Putamen (tissue), 1 donor: ENCODE data around the gene DCST1.

Experiments
- DNase-seq: peaks from one replicate; pipeline ENCODE4 v3.0.0-alpha.2; 2016; ENCODE audit warnings: low spot score

The DCST1 gene

DNA sequence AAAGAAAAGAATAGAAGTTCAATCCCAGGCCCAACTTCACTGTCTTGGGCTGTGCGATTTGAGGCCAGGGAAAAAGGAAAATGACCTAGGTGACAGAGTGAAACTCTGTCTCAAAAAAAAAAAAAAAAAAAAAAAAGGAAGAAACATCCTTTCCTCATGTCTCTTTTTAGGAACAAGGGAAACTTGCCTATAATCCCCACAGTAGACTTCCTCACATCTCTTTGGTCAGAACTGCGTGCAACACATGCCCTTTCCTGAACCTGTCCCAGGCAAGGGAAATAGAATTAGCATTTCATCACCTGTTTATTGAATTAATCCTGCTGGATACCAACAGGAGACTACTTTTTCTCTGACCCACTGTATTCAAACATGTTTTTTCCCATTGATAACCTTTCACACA, 2.3 kb downstream of the DCST1 start:
- no peak for DNase-seq

DNA sequence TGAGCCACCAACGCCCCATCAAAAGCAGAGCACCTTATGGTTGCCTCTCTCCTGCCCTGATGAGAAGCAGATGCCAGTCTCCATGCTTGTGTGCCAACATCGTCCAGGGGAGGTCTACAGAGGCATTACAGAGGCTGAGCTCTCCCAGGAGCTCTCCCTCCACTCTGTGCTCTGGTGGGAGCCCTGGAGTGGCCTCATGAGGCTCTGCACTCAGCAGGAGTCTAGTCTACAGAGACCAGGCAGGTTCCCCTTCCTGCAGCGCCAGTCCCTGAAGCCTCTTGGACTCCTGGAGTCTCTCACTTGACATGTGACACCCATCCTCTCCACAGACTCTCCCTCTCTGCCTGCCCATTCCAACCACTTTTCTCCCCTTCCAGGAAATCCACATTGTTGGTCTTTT, 3.4 kb downstream of the DCST1 start:
- DNase-seq: no peak

DNA sequence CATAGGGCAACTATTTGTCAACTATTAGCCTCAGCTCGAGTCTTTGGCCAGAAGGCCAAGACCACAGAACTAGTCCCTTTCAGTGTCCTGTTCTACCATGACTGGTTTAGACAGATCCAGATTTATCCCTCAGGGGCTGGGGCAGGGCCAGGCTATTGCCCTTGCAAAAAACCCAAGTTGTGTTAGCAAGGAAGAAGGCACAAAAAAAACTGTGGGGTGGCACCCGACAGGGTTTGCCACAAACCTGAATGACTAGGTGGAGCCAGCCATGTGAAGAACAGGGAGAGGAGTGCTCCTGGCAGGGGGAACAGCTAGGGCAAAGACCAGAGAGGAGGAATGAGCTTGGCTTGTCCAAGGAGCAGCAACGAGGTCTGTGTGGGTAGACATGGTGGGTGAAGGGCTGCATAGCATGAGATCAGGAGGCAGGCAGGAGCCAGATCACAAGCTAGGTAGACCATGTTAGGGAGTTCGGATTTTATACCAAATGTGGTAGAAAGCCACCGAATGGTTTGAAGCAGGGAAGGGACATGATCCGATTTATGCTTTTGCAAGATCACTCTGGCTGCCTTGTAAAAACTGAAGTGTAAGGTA, 4.3 kb downstream of the DCST1 start:
- no peak for DNase-seq

DNA sequence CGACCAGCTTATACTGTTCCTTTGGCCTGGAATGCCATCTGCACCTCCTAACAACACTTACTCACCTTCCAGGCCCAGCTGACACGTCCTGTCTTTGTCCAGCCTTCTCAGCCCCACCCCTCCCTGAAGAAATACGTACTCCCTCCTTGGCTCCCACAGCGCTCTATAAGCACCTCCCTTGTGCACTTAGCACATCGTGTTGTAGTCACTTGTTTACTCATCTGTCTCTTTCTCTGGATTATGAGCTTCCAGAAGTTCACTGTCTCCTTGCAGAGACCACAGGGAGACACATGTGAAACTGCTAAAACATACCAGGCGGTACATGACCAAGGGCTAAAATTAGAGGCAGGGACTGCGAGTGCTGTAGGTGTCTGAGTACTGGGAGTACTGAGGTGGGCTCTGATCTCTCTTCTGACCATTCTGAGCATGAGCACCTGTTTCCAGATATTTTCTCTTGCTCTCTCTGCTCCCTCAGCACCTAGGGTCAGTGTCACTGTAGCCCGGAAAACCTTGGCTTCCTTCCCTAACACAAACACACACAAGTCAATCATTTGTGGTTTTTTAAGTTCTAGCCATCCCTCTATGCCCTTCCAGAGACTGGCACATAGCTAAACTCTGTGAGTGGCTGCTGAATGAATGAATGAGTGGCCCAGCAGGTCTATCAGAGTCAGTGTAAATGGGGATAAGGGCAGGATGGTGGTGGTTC, 5.1 kb downstream of the DCST1 start:
- no peak for DNase-seq

DNA sequence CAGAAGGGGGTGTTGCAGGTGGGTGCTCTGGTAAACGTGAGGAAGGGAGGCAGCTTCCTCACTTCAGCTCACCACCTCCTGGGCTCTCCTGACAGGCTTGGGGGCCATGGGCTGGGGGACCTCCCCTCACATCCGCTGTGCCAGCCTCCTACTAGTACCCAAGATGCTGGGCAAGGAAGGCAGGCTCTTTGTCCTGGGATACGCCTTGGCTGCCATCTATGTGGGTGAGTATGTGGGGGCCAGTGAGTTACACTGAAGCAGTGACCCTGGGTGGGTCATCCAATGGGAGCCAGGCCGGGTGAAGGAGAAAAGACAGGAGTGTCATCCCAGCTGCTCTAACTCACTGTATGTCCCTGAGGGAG, 5.7 kb downstream of the DCST1 start:
- DNase-seq: no peak

DNA sequence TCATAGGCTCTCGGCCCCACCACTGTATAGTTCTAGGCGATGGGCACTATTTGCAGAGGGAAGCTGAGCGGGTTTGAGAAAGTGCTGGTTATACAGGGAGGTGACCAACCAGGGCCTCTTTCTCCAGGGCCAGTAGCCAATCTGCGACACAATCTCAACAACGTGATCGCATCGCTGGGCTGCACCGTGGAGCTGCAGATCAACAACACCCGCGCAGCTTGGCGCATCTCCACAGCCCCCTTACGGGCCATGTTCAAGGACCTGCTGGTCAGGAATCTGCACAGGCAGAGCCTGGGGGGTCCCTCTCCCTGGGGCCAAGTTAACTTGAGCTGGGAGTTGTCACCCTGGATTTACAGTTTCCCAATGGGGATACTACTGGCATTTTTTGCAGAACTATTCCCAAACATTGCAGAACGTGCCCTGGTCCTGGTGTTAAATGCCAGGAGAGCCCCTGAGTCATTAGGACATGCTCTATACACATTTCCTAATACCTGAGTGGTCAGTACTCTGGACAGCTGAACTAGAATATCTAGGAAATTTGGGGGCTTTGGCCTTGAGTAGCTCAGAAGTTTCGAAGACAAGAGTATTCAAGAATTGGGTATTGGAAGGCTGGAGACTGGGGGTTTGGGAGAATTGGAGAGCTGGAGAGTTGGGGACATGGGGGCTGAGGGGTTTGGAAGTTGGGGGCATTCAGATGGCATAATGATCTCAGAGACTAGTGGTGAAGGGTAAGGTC, 6.9 kb downstream of the DCST1 start:
- DNase-seq: no peak

DNA sequence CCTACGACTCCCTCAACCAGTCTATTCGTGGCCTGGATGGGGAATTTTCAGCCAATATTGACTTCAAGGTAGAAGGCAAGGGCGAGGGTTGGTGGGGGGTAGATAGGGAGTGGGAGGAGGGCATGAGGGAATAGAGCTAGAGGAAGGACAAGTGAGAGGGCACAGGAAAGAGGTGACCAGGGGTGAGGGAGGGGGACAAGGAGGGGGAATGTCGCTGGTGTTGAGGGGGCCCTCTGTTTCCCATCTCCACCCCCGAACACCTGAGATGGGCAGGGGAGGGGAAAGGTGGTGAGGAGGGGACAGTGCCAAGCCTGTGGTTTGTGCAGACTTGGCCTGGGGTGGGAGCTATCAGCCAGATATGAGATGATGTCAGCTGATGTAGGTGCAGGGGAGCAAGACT, 9.2 kb downstream of the DCST1 start:
- no peak for DNase-seq

DNA sequence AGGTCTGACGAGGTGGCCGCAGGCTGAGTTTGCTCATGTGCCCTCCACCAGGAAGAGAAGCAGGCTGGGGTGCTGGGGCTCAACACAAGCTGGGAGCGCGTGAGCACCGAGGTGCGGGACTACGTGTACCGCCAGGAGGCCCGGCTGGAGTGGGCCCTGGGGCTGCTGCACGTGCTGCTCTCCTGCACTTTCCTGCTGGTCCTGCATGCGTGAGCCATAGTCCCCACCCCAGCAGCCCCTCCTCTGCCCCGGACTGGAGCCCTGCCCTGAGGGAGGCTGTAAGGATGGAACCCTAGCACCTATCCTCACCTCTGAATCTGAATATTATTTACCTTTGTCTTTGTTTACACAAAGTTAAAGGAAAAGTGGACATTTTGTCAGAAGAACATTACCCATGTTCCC, 9.7 kb downstream of the DCST1 start:
- no peak for DNase-seq

DNA sequence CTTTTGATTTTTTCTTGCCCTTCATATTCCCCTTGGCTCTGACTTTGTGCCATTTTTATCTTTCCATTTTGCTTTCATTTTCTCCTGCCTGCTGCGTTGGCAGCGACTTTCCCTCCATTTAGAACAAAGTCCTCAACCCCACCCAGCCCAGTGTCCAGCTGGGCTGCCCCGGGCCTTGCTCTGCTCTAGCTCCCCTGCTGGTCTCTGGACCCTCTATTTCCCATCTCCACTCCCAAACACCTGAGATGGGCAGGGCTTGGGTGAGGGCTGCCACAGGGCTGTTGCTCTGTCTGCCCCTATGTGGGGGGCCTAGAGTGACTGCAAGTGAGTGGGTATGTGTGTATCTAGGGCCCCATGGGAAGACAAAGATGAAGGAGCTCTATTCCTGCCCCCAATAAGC, 10.2 kb downstream of the DCST1 start:
- no peak for DNase-seq

DNA sequence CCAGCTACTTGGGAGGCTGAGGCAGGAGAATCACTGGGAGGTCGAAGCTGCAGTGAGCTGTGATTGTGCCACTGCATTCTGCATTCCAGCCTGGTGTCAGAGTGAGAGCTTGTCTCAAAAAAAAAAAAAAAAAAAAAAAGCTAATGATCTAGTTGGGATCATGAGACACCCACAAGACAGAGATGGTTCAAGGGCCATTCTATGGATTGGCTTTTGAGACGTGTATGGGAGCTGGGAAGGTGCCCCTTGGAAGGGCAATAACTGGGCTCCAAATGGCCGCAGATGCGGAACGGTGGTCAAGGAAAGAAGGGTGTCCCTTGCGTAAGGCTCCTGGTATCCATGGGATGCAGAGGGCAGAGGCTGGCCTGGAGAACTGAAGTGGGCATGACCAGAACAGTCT, 10.7 kb downstream of the DCST1 start:
- DNase-seq: no peak

DNA sequence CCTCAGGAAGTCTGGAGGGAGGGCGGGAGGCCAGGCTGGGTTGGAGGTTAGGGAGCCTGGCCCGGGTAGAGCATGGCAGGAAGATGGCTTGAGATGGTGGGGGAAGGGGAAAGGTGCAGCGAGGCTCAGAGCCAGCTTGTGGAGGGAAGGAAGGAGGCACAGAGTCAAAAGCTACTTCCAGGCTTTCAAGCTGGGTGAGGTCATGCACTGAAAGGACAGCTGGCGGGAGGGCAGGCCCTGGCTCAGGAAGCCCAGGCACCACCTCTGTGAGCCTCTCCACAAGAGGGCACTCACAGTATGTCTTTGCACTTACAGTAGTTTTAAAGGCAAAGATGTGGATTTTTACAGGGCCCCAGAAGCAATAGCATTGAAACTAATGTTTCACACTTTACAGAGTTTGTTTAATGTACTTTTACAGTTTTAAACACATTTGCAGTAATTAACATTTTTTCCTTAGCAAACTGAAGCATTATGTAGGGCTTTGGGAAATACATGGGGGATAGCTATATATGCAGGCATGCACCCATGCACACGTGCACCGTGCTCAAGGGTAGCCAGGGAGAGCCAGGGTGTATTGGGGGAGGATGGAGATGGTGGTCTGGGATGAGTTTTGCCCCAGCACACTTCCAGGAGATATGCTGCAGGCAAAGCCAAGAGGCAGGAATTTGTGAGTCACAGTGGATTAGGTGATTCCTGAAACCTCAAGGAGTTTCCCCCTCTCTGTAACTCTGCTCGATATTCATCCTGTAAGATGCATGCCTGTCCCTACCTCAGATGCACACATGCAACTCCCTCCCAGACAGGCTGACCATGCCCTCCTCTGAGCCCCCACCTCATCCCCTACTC, 11.4 kb downstream of the DCST1 start:
- peak; percentile 77 for DNase-seq

DNA sequence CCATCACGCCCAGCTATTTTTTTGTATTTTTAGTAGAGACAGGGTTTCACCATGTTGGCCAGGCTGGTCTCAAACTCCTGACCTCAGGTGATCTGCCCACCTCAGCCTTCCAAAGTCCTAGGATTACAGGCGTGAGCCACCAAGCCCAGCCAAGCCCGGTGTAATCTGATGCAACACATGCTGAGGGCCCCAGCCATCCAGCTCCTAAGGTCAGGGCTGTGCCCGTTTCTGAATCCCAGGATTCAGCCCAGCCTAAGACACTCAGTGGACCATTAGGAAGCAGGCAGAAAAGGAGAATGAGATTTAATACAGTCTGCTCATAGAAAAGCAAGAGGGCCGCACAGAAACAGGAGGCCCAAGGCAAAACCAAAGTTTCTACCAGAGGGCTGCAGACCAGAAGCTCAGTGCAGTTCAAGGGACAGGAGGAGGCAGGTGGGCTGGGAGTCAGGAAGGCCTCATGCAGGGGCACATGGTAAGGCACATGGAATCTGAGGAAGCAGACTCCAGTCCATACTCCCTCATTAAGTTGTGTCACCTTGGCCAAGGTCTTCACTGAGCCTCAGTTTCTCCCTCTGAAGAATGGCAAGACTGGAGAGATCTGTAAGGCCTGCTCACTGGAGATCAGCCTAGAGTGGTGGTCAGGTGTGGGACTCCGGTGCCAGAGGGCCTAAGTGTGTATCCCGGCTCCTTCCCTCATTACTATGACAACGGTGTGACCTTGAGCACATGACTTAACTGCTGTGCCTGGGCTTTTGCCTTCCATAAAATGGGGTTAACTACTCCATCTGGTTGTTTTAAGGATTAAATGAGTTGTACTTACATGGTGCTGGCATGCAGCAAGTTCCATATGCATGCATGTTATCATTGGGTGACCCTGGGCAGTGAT, 15.1 kb downstream of the DCST1 start:
- DNase-seq: no peak

DNA sequence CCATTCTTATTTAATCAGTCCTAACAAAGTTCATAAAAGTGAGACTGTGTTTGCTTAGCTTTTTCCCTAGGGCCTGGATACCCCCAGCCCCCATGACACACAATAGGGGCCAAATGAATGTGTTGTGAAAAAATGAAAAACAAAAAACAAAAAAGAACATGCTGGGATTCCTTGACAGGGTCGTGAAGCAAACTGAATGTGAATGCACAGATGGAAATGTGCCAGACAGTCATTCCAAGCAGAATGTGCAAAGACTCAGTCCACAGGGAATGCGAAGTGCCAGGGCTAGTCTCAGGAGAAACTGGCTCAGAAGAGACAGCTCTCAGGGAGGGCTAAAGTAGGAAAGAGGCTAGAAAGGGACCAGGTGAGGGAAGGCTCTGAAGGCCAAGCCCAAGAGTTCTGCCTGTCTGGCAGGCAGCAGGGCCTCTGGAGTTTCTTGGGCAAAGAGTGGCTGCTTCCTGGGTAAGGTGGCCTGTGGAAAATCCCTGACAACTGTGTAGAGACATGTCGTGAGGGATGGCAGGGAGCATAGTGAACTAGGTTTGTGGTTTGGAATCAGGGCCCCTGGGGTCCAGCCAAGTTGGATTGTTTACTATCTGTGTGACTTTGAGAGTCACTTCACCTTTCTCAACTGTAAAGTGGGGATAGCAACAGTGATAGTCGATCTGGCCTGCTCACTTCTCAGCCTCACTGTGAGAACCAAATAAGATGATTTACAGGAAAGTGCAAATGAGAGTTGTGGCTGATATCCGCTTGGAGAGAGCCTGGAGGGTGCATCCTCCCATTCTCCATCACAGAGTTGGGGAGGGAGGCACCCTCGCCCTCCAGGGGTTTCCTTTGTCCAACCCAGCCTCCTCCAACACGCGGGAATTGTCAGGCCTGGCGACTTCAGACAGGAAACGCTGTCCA, 16.3 kb downstream of the DCST1 start:
- DNase-seq: no peak

DNA sequence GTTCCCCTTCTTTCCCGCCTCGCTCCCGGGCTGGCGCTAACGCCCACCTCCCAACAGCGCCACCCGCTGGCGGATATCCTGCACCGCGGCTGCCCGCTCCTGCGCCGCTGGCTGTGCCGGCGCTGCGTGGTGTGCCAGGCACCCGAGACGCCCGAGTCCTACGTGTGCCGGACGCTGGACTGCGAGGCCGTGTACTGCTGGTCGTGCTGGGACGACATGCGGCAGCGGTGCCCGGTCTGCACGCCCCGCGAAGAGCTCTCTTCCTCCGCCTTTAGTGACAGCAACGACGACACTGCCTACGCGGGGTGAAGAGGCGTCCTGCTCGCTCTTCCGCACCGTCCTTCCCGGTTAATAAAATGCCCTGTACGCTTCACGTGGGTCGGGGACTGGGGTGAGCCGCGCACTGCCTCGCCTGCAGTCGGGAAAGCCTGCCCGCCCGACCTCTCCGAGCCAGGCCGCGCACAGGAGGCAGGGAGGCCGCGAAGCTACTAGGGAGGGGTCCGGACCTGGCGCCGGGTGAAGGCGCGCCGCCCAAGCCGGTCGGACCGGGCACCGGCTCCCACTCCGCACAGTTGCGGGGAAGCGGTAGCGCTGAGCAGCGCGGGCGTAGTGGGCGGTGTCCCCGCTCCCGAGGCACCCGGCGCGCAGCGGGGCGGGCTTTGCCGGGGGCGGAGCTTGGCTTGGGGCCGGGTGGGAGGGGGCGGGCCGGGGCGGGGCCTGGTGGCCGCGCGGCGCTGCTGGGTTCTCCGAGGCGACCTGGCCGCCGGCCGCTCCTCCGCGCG, 17.1 kb downstream of the DCST1 start, which contains the start of gene ADAM15:
Gene ADAM15 (plus strand): TSS at position 757 of the 782 bp plus-strand sequence. CDS start 71 bp downstream, outside the sequence.
- DNase-seq: peak; percentile 74

DNA sequence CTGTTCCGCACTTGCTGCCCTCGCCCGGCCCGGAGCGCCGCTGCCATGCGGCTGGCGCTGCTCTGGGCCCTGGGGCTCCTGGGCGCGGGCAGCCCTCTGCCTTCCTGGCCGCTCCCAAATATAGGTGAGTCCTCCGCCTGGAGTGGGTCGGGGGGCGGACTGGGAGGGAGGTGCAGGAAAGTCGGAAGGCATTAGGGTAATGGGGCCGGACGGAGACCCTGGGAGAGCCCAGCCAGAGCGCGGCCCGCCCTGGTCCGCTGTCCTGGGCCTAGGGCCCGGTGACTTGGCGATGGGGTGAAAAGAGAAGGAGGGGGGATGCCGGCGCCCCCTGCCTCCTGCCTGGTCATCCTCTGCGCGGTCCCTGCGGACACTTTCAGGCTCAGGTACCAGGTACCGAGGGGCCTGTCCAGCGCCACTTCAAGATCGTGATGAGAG, 17.7 kb downstream of the DCST1 start:
- DNase-seq: no peak

DNA sequence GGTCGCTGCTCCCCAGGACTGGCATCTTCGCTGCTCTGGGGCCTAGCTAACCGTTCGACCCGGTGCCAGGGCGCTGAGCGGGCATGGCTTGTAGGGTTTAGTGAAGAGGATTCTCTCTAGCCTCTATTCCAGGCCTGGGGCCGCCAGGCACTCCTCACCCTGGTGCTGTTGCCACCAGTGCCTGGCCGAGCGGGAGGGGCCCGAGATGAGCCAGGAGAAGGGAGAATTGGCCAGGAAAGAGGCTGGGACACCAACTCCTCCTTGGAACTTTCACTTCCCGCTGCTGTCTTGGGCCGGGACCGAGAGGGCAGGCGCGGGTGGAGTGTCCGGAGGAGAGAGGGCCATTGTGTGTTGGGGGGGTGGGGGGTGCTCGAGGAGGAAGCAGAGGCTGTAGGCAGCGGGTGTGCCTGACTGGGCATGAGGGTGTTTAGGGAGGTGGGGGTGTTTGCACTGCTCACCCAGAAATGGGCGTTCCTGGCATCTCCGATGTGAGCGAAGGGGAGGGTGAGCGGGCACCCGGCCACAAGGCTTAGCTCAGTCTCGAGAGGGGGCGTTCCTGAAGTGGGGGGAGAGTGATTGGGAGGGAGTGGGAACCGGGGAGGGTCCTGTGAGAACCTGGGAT, 18.3 kb downstream of the DCST1 start:
- peak; percentile 48 for DNase-seq

DNA sequence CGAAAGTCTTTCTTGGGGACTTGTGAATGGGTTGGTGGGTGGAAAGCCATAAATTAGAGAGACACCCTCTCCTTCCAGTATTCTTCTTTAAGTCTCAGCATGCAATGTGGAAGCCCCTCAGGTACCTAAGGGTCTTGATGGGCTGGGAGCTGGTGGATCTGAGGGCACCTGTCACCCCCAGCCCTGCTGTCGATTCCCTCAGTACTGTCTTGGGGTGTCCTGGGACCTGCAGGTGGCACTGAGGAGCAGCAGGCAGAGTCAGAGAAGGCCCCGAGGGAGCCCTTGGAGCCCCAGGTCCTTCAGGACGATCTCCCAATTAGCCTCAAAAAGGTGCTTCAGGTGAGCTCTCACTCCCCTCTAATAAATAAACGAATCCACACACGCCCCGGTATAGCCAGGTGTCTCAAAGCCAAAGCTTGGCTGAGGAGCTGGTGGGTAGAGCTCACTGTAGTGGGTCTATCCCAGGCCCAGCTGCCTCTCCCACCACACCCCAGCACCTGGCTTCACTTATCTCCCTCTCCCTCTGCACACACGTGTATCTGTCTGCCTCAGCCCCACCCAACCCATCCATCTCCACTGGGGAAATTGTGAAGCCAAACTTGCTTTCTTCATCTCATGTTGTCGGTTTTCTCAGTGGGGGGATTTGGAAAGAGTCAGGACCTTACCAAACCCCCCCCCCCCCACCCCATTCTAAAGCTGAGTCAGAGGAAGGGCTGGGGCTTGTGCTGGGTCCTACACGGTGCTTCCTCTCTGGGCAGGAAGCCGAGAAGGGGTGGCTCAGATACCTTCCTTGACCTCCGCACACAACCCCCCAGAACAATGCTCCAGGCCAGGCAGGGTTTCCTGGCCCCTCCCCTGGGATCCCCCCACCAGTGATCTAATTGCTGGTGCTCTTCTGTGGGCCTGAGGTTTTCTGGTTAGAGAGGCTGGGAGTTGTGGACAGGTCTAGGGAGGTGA, 19.1 kb downstream of the DCST1 start:
- no peak for DNase-seq
